Retina (tissue), 1 donor: ENCODE results near the gene RNF151.
"Not testable (repeated sequence)": the region's sequence is repeated elsewhere in the genome, so short reads cannot be mapped to it uniquely, and the experiment has no call there.

Experiments
- DNase-seq: peaks from one replicate; pipeline ENCODE4 v3.0.0-alpha.2; 2016

The RNF151 gene

DNA sequence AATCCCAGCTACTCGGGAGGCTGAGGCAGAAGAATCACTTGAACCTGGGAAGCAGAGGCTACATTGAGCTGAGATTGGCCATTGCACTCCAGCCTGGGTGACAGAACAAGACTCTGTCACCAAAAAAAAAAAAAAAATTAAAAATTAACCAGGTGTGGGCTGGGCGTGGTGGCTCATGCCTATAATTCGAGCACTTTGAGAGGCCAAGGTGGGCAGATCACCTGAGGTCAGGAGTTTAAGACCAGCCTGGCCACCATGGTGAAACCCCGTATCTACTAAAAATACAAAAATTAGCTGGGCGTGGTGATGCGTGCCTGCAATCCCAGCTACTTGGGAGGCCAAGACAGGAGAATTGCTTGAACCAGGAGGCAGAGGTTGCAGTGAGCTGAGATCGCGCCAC lies 26.8 kb upstream of the RNF151 start:
- not testable (repeated sequence) for DNase-seq

DNA sequence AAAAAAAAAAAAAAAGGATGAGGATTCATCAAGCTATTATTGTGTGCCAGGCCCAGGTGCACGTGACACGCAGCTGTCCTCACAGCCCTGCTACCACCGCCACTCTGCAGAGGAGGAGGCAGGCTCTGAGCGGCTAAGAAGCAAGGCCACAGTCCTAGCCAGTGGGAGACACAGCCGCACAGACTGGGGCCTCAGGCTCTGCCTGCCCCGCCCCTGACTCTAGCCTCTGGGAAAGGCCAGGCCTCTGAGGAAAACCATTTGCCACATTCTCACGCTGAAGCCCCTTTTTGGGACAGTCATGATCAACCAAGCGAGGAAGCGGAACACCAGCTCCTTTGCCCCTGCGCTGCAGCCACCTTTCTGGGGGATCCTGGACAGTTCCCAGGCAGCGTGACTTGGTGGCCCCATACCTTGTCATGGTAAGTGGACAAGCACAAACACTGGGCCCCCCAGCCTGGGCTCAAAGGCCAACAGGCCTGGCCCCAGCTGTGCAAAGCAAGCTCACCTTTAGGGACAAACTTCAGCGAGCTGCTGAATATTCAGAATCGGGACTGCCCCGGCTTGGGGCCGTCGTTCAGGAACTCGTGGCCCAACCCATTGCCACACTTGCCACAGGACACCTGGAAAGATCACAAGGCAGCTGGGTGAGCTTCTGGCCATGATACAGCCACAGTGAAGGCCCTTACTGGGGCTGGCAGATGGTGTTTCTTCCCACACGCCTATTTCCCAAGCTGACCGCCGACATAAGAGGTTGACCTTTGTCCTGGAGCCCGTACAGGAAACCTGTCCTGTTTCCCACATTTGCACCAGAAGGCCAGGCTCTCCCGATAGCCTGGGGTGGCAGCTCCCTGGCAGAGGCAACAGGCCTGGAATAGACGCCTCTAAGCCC lies 26.1 kb upstream of the RNF151 start:
- no peak for DNase-seq

DNA sequence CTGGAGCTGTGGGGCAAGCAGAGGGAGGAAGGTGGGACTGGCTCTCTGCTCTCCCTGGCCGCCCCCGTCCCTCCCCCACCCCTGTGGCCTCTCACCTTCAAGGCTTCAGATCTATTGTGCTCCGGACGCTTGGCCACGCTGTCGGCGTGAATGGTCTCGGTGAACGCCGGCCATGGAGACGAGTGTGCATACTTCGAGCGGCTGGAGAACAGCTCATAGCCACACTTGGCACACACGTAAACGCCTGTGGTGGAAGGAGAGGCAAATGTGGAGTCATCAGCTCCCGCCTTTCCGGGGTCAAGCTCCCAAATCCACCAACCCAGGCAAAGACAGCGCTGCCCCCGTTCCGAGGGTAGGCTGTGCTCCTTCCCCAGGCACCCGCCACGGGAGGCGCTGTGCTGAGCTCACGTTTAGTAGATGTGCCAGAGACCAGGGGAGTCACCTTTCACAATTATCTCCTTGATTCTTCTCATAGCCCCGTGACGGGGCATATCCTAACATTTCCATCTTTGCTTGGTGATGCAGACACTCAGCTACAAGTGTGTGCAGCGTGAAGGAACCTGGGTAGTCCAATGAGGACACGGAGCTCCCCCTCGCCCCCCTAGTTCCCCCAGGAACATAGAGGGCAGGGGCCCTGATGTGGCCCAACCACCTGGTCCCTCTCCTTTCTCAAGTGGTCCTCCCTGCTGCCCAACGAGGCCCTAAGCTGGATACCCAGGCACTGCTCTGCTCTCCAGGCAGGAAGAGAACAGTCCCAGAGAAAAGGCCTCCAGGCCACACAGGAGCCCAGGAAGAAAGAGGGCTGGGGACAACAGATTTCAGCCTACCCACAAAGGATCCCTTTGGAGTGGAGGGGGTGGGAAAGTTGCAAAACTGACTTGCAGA lies 25.3 kb upstream of the RNF151 start:
- DNase-seq: no peak

DNA sequence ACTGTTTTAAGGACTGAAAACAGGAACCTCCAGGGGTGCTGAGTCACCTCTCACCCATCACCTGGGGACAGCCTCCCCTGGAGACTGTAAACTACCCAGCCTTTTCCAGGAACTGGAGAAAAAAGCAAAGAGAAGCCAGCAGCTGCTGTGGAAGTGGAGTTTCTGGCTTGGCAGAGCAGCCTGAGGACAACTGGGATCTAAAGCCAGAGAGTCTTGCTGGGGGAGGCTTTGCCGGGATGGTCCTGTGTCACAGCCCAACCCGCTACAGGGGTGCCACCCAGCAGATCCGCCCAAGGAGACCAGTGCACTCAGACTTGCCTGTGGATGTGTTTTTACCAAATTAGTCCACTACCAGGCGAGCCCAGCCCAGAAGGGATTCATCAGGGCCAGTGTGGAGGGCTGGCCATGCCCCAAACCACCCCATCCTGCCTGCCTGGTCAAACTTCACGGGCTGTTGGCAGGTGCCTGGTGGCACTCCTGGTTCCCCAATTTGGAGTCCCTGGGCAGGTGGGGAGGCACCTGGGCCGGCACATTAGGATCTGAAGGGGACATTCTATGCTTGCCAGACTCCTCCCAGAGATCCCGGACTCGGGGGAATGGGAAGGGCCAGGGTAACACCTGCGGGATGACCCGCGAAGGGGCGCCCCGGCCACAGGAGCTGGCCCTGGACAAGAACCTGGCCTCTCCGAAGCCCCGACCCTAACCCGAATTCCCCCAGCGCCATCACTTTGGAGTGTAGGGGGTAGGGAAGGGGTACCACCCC lies 24.4 kb upstream of the RNF151 start:
- no peak for DNase-seq

DNA sequence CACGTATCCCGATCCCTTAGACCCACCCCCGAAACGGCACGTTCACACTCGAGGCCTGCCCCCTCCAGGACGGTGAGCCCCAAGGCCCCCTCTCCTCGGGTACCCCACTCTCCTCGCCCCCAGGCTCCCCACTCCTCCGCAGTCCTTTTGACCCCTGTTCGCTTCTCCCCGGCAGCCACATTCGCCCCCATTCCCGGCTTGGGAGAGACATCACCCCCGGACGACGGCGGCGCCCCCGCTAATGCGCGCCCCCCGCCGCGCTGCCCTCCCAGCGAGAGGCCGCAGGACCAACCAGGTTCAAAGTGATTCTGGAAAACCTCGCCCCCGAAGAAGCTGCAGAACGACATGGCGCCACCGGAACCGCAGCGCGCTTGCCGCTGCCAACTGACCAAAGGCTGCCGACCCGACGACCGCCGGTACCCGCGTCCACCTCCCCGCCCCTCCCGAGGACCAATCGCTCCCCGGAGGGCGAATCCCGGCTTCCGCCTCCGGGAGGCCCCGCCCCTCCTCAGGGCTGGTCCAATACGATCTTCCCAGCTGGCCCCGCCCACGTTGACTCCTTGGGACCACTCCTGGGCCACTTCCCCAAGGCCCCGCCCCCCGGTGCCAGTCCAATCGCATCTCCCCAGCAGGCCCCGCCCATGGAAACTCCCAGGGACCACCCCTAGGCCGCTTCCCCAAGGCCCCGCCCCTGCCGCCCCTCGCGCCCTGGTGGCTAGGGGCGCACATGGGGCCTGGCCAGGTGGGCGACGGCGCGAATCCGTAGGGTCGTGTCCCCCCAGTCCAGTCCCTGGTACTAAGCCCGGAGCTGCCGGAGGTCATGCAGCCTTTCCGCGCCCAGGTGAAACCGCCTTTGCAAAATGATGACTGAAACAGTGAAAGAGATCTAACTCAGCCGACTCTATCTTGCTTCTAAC lies 23.6 kb upstream of the RNF151 start, which contains the start of gene MSRB1:
MSRB1 (minus strand) TSS at position 390 of the 917 bp plus-strand sequence; CDS start at position 347, 43 bp downstream.
- DNase-seq: peak; percentile 93

DNA sequence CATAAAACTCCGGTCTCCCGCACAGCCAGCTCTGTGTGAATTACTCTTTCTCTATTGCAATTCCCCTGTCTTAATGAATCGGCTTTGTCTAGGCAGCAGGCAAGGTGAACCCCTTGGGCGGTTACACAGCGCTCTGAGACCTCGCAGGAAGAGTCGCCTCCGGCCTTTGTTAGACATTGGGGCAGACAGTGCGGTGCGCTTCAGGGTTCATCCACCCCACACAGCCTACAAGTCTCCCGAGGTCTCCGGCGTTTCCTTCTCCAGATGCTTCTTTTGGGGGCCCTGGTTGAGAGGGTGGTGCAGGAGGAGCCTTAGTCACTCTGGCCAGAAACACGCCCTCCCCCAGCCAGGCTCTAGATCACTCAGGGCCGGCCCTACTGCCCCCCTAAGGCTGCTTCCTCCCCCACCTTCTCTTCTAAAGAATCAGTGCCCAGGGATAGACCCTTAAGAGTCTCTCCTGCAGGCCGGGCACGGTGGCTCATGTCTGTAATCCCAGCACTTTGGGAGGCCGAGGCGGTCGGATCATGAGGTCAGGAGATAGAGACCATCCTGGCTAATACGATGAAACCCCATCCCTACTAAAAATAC lies 21.9 kb upstream of the RNF151 start:
- DNase-seq: no peak

DNA sequence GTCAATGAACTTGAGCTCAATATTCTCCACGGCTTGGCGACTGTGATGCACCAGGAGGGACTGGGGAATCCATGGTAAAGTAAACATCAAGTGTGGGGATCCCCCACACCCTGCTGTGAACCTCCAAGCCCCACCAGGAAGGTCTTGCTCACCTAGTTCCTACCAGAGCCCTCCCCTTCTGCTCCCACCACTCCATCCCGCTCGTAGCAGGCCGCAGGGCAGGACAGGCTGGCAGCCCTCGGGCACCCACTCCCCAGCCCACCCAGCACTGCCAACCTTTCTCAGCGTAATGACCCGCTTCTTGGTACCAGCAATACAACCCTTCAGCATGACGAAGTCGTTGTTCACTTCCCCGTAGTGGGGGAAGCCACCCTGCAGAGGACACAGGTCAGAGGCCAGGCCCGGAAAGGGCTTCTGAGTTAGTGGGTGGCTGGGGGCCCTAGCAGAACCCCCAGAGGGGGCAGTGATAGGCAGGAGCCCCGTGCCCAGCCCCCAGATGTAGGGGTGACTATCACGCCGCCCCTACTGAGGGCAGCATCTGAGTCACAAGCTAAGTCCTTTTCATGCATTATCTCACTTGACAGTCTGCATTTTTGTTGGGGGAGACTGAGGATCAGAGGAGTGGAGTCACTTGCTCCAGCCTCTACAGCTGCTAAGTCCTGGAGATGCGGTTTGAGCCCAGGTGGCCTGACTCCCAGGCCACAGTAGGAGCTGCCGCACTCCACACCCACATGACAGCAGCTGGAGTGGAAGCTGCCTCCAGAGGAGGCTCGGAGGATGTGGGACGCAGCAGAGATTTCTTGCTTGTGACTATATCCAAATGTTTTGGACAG lies 20.9 kb upstream of the RNF151 start:
- DNase-seq: no peak

DNA sequence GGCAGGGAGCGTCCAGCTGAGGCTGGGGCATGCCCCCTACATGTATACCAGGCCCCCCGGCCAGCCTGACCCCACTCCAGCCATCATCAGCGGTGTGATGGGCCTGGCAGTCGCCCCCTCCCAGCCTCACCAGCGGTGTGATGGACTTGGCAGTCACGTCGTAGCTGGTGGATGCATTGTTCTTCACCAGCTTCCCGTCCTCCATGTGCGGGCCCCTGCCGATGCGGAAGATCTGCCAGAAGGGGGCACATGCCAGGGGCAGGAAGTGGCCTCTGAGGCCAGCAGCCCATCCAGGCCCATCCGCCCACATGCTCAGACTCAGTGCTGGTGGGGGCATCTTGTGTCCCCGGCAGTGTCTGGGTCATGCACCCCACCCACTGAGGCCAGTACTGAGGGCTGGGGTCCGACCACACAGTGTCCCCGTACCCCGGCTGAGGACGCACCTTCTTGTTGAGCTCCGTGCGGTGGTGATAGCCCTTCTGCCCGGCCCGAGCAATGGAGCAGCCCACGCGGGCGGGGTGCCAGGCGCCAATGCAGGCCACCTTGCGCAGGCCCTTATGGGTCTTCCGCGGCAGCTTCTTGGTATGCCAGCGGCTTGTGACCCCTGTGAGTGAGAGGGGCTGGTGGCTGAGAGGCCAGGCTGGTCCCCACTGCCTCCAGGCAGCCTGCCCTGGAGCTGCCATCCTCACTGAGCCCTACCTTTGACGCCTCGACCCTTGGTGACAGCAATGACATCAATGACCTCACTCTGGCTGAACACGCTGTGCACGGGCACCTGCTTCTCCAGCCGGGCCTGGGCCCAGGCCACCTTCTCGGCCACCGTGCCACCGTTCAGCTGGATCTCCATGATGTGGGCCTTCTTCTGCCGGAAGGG lies 19.9 kb upstream of the RNF151 start:
- DNase-seq: no peak

DNA sequence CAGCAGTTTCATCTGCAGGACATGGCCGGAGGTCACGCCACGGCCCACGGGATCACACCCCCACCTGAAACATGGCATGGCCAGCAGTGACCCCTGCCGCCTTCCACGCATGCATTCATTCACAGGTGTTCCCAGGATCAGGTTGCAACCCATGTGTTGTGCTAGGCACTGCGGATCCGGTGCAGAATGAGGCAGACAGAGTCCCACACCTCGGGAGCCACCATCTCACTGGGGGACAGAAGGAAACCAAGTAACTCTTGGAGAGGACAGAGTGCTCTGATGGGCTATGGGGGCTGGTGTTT lies 19.3 kb upstream of the RNF151 start:
- no peak for DNase-seq

DNA sequence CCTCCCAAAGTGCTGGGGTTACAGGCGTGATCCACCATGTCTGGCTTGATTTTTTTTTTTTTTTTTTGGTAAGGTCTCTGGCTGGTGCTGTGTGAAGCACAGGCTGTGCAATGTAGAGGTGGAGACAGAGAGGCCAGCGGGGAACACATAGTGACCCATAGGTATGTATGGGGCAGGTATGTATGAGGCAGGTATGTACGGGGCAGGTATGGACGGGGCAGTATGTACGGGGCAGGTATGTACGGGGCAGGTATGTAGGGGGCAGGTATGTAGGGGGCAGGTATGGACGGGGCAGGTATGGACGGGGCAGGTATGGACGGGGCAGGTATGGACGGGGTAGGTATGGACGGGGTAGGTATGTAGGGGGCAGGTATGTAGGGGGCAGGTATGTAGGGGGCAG lies 17.1 kb upstream of the RNF151 start:
- no peak for DNase-seq

DNA sequence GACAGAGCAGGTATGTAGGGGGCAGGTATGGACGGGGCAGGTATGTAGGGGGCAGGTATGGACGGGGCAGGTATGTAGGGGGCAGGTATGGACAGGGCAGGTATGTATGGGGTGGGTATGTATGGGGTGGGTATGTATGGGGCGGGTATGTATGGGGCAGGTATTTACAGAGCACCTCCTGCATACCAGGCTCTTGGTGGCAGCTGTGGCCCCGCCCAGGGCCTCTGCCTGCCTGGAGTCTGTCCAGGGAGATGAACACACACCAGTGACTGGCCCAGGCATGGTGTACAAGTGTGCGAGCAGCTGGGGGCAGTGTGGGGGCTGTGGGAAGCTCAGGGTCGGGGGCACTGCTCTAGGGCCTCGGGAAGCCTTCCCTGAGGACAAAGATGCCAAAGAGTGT lies 16.6 kb upstream of the RNF151 start:
- DNase-seq: no peak

DNA sequence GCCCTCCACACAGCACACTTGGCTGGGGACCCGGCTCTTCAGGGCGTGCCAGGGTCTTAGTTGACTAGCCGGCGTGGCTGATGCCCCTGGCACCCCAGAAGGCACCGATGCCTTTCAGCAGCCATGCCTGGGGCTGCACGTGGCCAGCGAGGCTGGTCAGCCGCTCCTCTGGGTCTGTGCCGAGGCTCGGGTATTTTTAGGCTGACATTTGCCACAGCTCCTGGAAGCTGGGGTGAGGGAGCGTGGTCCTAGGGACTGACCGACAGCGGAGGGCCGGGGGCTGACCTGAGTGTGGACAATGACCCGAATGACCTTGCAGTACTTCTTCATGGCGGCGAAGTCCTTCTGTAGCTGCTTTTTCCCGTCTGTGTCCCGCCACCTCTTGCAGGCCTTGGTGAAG lies 16.1 kb upstream of the RNF151 start:
- DNase-seq: no peak

DNA sequence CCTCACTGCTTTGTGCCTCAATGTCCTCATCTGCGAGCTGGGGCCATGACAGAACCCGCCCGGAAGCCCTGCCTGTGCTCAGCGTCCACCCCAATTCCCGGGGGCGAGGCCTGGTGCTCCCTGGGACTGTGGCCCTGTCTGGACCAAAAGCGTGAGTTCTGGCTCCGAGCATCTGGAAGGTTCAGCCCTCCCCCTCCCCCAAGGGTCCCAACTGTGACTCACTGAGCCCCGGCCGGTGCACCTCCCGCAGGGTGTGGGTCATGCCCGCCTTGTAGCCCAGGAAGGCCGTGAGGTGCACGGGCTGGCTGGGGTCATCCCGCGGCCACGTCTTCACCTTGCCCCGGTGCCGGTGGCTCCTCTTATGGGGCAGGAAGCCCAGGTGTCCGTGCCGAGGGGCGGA lies 12.9 kb upstream of the RNF151 start:
- no peak for DNase-seq

DNA sequence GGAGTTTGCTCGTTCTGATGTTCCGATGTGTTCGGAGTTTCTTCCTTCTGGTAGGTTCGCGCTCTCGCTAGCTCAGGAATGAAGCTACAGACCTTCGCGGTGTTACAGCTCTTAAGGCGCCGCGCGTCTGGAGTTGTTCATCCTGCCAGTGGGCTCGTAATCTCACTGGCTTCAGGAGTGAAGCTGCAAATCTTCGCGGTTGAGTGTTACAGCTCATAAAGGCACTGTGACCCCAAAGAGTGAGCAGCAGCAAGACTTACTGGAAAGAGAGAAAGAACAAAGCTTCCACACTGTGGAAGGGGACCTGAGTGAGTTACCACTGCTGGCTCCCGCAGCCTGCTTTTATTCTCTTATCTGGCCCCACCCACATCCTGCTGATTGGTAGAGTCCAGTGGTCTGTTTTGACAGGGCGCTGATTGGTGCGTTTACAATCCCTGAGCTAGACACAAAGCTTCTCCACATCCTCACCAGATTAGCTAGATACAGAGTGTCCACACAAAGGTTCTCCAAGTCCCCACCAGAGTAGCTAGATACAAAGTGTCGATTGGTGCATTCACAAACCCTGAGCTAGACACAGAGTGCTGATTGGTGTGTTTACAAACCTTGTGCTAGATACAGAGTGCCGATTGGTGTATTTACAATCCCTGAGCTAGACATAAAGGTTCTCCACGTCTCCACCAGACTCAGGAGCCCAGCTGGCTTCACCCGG lies 9.1 kb upstream of the RNF151 start:
- not testable (repeated sequence) for DNase-seq

DNA sequence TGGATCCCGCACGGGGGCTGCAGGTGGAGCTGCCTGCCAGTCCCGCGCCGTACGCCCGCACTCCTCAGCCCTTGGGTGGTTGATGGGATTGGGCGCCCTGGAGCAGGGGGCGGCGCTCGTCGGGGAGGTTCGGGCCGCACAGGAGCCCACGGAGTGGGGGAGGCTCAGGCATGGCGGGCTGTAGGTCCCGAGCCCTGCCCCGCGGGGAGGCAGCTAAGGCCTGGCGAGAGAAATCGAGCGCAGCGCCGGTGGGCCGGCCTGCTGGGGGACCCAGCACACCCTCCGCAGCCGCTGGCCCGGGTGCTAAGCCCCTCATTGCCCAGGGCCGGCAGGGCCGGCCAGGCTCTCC lies 8.5 kb upstream of the RNF151 start:
- not testable (repeated sequence) for DNase-seq

DNA sequence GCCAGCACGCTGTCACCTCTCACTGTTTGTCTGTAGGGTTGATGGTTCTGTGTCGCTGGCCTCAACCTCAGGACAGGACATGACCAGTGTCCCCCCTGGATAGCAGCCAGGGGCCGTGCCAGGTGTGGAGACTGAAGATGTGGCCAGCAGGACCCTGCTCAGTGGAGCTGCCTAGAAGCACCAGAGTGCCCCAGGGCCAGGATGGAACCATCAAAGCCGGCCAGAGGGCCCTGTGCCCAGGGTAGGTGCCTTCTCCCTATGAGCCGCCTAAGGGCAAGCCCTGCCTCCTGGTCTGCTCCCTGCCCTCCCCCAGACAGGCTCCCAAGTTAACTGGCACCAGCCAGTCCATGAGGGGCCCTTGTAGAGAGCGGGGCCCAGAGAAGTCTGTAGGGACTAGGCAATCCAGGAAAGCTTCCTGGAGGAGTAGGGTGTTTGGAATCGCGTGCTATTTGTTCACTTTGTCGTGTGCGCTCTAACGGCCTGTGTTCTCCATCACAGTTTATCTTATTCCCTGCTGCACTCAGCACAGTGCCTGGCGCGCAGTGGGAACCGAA lies 7.9 kb upstream of the RNF151 start:
- no peak for DNase-seq

DNA sequence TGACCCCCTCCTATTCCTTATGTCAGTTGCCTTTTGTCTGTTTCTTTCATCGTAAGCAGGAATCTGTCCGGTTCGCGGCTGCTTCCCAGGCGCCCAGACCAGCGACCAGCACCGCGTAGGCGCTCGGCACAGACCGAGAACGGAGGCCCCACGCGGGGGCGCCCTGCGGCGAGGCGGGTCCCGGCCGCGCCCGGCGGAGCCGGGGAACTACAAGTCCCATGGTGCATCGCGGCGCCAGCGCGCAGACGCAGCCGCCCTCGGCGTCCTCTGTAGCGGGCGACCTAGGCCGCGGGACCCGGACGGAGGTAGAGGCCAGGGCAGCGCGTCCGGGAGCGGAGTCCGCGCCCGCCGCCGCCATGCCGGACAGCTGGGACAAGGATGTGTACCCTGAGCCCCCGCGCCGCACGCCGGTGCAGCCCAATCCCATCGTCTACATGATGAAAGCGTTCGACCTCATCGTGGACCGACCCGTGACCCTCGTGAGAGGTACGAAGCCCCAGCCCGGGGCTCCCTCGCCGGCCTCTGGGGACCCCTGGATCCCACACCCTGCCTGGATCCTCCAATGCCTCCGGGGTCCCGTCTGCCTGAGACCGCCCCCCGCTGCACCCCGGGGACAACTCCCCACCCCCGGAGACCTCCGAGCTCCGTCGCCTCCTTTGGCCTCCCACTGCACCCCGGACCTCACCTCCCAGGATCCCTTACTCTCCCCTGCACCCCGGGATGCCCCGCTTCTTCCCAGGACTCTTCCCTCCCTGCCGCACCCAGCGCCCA lies 7.2 kb upstream of the RNF151 start, which contains the start of gene NDUFB10:
NDUFB10 (plus strand) TSS at position 270 of the 771 bp plus-strand sequence; CDS start at position 357, 87 bp downstream.
- peak; percentile 97 for DNase-seq
